Measurements from ENCODE around the gene BTG2.
"Not testable (repeated sequence)": the region's sequence is repeated elsewhere in the genome, so short reads cannot be mapped to it uniquely, and the experiment has no call there.

The BTG2 gene

DNA sequence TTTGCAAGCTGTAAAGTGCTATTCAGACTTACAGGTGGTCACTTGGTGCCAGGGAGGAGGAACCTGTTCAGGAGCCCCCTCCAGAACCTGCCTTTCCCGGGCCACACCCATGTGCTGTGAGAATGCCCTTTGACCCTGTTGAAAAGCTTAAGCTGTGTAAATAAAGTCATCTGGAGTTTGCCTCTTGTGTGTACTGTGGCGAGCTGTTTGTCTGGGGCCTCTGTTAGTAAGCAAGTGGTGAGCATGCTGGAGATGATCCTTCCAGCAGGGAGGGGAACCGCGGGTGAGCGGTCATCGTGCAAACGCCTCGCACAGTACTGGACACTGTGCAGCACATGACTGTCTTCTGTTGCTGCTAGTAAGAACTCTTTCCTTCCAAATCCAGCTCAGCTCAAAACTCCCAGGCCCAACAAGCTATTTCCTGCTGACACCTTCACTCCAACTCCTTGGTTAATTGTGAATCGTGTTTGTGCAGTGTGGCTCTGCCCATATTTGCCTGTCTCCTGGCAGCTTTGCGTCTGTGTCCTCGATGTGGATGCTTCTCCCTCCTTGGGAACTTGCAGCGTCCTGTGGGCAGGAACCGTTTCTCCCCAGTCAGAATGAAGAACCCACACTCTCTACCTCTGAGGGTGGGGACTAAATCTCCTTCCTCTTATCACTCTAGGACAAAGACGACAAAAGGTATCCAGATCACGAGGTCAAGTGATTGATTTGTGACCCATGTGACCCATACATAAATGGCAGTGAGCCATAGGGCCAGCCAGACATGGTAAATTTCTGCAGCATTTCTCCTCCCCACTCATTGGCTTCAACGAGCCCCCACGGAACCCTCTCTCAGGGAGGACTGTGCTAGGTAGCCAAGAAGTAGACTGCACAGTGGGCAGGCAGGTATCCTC lies 13.9 kb upstream of the BTG2 start:
- DNase-seq (ENCODE audit: low read depth, low spot score), result no peak

DNA sequence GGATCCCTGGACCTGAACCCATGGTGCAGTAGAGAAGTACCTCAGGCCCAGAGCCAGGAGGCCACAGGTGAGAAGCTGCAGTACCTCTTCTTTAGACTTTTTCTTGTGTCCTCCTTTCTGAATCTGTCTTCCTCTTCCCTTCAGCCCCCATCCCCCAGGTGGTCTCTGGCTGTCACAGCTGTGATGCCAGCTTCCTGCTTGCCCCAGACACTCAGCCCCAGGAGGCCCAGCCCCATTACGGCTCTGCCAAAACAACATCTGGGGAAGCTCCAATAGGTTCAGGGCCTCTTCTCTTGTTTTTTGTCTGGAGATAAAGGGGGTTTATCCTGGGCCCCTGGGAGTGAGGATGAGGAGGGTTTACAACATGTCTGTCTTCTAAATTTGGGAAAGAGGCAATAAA lies 9.5 kb upstream of the BTG2 start:
- DNase-seq (ENCODE audit: low read depth, low spot score), result no peak

DNA sequence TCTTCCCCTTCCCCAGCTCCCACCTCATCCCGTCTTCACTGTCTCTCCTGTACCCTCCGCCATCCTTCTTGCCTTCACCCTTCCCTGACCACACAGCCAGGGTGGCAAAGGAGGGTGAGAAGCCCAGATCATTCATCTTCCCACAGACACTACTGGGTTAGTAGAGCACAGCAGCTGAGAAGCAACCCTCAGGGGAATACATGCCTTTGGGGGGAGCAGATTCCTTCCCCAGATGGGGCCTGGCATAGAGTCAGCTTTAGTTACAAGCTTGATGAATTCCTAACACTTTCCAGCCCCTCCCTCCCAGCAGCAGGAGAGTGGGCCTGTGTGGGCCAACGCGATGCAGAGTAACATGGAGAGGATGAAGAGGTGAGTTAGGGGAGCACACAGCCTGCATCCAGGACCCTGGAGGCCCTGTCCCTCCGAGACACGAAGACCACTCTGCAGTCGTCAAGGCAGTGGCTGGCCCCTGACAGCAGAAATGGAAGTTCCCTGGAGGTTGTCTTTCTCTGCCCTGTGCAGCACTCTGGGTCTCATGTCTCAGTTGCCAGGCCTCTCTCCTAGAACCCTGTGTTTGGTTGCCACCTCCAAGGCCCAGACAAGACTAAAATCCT lies 8.8 kb upstream of the BTG2 start:
- no peak for DNase-seq (ENCODE audit: low read depth, low spot score)

DNA sequence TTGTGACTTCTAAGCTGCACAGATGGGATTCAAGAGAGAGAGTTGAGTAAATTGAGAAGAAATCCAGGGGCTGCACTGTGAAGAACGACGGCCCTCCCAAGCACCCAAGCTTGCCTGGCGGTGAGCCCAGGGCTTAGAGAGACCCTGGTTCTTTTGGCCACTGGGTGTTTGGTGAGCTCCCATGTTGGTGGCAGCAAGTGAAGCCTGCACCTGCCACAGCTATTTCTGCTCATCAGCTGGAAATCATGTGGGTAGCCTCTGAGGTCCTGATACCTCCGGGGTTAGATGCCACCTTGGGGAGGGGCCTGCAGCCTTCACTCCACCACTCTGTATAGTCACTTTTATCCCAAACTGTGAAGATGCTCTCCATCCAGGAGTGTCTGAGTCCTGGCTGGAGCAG lies 6.2 kb upstream of the BTG2 start:
- DNase-seq (ENCODE audit: low read depth, low spot score), result no peak

DNA sequence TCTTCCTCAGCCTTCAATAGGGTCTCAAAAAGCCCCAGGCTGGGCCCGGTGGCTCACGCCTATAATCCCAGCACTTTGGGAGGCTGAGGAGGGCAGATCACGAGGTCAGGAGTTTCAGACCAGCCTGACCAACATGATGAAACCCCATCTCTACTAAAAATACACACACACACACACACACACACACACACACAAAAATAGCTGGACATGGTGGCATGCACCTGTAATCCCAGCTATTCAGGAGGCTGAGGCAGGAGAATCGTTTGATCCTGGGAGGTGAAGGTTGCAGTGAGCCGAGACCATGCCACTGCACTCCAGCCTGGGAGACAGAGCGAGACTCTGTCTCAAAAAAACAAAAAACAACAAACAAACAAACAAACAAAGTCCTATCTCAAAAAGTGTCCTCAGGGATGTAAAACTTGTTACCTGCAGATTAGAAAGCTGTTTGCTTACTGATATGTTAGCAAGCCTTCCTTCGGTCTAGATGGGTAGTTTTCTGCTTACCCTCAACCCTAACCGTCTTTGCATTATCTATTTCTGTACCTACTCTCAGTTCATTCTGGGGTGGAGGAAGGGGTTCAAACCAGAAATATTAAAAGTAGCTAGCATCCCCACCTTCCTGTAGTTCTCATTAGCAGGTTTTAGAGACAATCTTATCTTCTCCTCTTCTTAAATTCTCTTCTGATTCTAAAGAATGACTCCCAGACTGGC lies 5.4 kb upstream of the BTG2 start:
- DNase-seq (ENCODE audit: low read depth, low spot score), result not testable (repeated sequence)

DNA sequence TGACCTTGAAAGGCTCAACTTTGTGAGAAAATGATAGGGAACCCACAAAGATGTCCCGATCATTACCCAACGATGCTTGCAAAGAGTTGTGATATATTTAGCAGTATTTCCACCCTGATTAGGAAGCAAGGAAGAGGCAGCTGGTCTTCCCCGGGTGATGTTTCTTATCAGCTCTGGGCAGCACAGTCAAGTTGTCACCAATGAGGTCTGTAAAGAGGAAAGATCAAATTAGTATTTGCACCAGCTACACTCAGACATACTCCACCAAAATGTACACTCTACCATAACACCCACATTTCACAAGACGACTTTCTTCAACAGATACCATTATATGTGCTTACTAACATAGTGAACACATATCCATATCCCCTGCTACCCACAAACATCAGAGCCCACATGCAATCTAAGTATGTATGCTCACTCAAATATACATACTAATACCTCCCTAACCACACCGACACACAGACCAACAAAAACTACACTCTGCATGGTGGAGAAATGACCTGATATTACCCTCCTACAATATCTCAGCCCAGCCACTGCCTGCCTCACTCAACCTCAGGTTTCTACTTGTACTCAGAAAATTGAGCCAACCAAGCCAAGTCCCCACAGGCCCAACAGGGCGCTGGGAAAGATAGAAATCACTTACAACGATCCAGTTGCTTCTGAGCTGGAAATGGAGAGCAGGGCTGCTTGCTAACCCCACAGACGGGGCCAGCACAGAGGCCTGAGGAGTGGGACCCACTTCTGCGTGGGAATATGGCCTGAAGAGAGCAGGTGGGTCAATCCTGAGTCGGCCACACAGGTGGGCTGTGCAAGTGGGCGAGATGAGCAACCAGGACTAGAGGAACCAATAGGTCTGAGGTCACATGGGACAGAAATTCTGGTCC lies 4.6 kb upstream of the BTG2 start:
- no peak for DNase-seq (ENCODE audit: low read depth, low spot score)

DNA sequence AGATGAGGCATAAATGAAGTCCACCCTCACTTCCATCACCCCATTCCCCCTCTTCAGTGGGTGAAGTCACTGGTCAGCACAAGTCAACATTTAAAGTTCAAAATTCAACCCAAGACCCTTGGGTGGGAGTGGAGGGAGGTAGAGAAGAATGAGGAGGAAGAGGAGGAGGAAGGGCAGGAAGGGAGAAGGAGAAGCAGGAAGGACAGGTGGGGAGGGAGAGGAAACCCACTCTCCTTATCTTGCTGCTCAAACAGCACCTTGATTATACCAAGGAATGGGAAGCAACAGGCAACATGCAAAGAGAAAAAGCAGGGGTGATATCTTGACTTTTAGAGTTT lies 4.0 kb upstream of the BTG2 start:
- DNase-seq (ENCODE audit: low read depth, low spot score), result no peak

DNA sequence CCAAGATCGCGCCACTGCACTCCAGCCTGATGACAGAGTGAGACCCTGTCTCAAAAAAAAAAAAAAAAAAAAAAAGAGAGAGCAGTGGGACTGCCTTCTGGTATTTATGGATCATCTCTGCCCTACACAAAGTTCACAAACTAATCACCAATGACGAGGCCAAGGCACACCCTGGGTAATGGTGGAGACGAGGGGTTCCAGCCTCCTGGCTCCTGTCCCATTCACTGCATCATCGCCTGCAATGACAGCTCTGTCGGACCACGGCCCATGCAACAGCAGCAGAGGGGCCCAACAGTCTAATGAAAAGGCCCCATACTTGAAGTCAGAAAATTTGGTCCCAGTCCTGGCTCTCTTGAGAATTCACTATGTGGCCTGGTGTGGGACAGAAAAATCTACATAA lies 2.9 kb upstream of the BTG2 start:
- DNase-seq (ENCODE audit: low read depth, low spot score), result no peak

DNA sequence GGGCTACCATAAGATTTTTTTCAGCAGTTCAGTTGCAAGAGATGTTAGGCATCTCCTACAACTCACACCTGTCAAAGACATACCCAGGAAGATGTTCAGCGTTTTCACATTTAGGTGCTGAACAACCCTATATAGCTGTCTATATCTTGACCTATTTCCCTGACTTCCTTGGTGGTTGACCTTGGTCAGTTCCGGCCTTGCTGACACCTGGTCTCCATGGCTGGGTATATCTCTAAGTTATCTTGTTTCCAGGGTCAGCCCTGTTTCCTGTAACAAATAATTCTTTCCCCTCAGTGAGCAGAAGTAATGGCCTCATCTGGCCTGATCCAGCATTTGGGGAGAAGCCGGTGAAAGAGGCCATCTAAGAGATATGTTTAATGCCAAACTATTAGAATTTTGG lies 2.4 kb upstream of the BTG2 start:
- DNase-seq (ENCODE audit: low read depth, low spot score), result no peak

DNA sequence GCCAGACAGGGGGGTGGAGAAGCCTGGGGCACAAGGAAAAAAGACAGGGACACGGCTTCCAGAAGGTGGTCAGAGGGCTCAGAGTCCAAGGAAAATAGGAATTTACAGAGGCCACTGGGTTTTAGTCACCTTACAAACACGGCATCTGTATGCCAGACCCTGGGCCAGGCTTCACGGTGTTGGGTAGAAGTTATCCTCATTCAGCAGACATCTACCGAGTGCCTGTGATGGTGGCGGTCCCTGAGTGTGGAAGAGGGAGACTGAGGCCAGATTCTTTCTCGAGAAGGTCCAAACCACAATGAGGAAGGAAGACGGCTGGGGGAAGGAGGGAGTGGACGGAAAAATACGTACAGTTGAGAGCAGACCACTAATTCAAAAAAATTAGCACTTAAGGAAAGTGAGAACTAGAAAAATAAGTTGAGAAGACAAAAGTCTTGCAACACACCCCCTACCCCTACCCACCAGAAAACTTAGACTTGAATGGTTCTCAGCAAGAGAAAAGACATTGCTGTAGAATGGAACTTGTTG lies 864 bp upstream of the BTG2 start:
- no peak for DNase-seq (ENCODE audit: low read depth, low spot score)

DNA sequence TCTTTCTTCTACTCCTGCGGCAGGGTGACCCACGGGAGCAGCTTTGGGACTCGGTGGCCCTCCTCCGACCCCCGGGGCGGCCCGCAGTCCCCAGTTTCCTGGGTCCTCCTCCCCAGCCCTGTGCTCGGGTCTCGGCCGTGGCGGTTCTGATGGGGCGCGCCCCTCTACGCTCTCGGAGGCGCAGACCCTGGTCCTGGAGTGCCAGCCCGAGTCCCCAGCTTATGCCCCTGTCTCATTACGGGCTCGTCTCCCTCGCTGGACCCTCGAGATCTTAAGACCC lies 430 bp downstream of the BTG2 start:
- DNase-seq (ENCODE audit: low read depth, low spot score), result no peak

DNA sequence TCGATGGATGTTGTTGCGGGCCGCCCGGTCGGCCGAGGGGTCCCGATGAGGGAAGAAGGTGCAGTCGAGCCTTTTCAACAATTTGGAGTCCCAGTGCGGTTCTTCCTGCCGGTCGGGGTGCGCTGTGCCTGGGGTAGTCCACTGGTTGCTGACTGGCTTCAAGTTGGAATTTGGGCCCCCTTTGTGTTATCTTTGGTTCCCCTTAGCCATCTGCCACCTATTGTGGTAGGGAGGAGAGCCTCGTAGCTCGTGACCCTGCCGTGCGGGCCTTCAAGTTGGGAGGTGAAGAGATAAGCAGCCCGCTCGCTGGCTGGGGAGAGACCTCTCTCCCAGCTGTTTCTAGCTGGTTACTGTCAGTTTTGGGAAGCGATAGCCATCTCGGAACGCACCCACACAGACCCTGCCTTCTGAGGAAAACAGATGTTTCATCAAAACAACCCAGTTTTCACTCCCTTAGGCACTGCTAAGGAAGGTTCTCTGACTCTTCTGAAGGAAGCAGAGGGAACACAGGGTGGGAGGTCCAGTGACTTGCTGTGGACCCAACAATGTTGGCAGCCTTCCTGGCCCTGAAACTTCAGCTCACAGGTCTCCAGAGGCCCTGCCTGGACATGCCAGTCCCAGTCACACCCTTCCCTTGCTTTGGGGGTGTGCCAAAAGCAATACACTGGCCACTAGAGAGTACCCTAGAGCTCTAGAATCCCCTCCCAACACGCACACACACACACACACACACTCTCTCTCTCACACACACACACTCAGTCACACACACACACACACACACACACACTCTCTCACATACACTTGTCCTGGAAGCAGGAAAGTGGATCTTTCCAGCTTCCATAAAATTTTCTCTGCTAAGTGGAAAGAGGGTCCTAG lies 1.0 kb downstream of the BTG2 start:
- no peak for DNase-seq (ENCODE audit: low read depth, low spot score)

DNA sequence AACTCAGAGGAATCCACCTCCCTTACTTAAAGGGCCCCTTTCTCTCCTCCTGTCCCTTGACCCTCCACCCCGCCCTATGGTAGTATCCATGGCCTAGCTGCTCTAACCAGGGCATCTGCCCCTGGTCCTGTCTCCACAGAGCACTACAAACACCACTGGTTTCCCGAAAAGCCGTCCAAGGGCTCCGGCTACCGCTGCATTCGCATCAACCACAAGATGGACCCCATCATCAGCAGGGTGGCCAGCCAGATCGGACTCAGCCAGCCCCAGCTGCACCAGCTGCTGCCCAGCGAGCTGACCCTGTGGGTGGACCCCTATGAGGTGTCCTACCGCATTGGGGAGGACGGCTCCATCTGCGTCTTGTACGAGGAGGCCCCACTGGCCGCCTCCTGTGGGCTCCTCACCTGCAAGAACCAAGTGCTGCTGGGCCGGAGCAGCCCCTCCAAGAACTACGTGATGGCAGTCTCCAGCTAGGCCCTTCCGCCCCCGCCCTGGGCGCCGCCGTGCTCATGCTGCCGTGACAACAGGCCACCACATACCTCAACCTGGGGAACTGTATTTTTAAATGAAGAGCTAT lies 1.7 kb downstream of the BTG2 start:
- DNase-seq (ENCODE audit: low read depth, low spot score), result no peak

DNA sequence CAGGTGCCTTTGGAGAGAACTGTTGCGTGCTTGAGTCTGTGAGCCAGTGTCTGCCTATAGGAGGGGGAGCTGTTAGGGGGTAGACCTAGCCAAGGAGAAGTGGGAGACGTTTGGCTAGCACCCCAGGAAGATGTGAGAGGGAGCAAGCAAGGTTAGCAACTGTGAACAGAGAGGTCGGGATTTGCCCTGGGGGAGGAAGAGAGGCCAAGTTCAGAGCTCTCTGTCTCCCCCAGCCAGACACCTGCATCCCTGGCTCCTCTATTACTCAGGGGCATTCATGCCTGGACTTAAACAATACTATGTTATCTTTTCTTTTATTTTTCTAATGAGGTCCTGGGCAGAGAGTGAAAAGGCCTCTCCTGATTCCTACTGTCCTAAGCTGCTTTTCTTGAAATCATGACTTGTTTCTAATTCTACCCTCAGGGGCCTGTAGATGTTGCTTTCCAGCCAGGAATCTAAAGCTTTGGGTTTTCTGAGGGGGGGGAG lies 2.4 kb downstream of the BTG2 start:
- DNase-seq (ENCODE audit: low read depth, low spot score), result no peak

DNA sequence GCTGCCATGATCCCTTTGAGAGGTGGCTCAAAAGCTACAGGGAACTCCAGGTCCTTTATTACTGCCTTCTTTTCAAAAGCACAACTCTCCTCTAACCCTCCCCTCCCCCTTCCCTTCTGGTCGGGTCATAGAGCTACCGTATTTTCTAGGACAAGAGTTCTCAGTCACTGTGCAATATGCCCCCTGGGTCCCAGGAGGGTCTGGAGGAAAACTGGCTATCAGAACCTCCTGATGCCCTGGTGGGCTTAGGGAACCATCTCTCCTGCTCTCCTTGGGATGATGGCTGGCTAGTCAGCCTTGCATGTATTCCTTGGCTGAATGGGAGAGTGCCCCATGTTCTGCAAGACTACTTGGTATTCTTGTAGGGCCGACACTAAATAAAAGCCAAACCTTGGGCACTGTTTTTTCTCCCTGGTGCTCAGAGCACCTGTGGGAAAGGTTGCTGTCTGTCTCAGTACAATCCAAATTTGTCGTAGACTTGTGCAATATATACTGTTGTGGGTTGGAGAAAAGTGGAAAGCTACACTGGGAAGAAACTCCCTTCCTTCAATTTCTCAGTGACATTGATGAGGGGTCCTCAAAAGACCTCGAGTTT lies 3.1 kb downstream of the BTG2 start:
- no peak for DNase-seq (ENCODE audit: low read depth, low spot score)

DNA sequence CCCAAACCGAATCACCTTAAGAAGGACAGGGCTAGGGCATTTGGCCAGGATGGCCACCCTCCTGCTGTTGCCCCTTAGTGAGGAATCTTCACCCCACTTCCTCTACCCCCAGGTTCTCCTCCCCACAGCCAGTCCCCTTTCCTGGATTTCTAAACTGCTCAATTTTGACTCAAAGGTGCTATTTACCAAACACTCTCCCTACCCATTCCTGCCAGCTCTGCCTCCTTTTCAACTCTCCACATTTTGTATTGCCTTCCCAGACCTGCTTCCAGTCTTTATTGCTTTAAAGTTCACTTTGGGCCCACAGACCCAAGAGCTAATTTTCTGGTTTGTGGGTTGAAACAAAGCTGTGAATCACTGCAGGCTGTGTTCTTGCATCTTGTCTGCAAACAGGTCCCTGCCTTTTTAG lies 3.6 kb downstream of the BTG2 start:
- no peak for DNase-seq (ENCODE audit: low read depth, low spot score)

DNA sequence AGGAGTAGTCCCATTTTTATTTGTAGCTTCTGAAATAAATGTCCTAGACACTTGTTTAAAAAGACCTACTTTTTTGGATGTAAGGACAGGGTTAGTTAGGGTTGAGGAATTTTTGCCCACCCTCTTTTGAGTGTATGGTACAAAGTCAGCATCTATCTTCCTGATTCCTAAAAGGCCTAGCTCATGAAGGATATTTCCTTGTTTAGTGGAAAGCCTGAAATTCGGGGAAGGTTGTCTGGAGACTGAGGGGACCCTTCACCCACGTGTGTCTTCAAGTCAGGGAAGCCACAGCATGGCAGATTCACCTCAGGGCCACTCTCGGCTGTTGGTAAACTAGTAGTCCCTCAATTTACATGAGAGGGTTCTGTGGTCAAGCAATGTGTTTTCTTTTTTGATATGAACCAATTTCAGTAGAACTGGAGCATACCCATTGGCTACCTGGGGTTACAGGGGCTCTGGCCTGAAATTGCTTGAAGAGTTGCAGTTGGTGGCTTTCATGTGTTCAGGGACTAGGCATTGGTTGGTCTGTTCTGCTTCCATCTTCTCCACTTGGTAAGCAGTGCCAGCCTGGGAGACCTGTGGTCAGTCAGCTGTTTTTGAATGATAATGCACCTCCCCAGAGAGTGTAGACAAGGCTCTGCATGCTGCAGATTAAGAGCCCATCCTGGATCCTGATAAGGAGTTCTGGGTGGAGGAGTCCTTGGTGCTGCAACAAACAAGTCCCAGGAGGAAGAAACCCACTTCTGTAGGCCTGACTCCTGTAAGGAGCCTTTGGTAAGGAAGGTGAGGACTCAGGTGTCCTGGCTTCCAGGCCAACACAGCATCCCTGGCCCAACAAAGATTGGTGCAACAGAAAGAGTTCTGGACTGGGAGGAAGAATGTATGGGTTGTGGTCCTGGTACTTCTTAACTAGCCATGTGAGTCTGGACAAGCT lies 6.3 kb downstream of the BTG2 start:
- no peak for DNase-seq (ENCODE audit: low read depth, low spot score)

DNA sequence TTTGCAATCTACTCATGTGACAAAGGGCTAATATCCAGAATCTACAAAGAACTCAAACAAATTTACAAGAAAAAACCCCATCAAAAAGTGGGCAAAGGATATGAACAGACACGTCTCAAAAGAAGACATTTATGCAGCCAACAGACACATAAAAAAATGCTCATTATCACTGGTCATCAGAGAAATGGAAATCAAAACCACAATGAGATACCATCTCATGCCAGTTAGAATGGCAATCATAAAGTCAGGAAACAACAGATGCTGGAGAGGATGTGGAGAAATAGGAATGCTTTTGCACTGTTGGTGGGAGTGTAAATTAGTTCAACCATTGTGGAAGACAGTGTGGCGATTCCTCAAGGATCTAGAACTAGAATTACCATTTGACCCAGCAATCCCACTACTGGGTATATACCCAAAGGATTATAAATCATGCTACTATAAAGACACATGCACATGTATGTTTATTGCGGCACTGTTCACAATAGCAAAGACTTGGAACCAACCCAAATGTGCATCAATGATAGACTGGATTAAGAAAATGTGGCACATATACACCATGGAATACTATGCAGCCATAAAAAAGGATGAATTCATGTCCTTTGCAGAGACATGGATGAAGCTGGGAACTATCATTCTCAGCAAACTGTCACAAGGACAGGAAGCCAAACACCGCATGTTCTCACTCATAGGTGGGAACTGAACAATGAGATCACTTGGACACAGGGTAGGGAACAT lies 8.9 kb downstream of the BTG2 start:
- not testable (repeated sequence) for DNase-seq (ENCODE audit: low read depth, low spot score)

Measured in activated naive CD8-positive, alpha-beta T cell treated with anti-CD3 and anti-CD28 coated beads, Interleukin-2, amount 50 U/mL, for 16 hours (primary cell).